ENCODE results near the gene ERC2. TPM values are rescaled to one million over a fixed set of nuclear protein-coding genes. Genes with fewer than 3 reads are reported as not detected.

ERC2 gene
- total RNA-seq, 3 donors from 2014 or later (not counting 1 experiment from before 2014, with no cell fraction given) = not detected

DNA sequence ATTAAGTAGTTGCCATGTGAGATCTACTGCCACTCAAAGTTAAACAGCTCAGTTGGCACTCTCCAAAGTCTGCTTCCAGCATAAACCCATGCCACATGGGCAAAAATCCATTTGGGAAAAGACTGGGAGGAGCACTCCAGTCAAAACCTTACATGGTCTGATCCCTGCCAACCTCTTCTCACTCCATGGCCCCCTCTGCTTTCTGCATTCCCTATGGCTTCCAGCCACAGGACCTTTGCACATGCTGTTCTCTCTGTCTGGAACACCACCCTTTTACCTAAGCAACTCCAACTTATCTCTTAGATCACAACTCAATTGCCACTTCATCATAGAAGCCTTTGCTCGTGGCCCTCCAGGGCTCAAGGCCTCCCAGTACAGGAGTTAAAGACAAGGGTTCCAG, 910.7 kb downstream of the ERC2 start:
- DNase-seq (no peak), ATAC-seq (no peak)
- Histone ChIP-seq H3K4me3 (ENCODE audit: low read length) (no peak overlapping the region), H3K27ac (ENCODE audit: low read length) (no peak overlapping the region), H3K4me1 (ENCODE audit: control insufficient read depth, insufficient read depth, low read length) (no peaks in the 10 kb centered on the region), H3K36me3 (ENCODE audit: control insufficient read depth, insufficient read depth, low read length) (no peaks in the 10 kb centered on the region), H3K27me3 (ENCODE audit: control insufficient read depth, insufficient read depth, low read length) (no peaks in the 10 kb centered on the region), H3K9me3 (ENCODE audit: control insufficient read depth, insufficient read depth, low read length) (no peaks in the 10 kb centered on the region)
- Mint-ChIP-seq H3K27ac (no peak overlapping the region), H3K36me3 (peaks cover 5% of the 10 kb centered on the region), H3K9me3 (peaks cover 2 to 5% of the 10 kb centered on the region in 2 donors), H3K4me3 (no peak overlapping the region), H3K27me3 (ENCODE audit: low read depth in 2 of 2) (peaks cover 0 to 2% of the 10 kb centered on the region in 2 donors), H3K4me1 (no peaks in the 10 kb centered on the region)
- TF ChIP-seq, protein P1, sequence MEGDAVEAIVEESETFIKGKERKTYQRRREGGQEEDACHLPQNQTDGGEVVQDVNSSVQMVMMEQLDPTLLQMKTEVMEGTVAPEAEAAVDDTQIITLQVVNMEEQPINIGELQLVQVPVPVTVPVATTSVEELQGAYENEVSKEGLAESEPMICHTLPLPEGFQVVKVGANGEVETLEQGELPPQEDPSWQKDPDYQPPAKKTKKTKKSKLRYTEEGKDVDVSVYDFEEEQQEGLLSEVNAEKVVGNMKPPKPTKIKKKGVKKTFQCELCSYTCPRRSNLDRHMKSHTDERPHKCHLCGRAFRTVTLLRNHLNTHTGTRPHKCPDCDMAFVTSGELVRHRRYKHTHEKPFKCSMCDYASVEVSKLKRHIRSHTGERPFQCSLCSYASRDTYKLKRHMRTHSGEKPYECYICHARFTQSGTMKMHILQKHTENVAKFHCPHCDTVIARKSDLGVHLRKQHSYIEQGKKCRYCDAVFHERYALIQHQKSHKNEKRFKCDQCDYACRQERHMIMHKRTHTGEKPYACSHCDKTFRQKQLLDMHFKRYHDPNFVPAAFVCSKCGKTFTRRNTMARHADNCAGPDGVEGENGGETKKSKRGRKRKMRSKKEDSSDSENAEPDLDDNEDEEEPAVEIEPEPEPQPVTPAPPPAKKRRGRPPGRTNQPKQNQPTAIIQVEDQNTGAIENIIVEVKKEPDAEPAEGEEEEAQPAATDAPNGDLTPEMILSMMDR (IDR thresholded peaks at IDR 0.05) = no peak
- intact Hi-C loops (cut with micrococcal nuclease) = no loop called here
- WGBS (ENCODE audit: insufficient coverage) = 71% methylated on average over 1 of the region's 1 CpG

DNA sequence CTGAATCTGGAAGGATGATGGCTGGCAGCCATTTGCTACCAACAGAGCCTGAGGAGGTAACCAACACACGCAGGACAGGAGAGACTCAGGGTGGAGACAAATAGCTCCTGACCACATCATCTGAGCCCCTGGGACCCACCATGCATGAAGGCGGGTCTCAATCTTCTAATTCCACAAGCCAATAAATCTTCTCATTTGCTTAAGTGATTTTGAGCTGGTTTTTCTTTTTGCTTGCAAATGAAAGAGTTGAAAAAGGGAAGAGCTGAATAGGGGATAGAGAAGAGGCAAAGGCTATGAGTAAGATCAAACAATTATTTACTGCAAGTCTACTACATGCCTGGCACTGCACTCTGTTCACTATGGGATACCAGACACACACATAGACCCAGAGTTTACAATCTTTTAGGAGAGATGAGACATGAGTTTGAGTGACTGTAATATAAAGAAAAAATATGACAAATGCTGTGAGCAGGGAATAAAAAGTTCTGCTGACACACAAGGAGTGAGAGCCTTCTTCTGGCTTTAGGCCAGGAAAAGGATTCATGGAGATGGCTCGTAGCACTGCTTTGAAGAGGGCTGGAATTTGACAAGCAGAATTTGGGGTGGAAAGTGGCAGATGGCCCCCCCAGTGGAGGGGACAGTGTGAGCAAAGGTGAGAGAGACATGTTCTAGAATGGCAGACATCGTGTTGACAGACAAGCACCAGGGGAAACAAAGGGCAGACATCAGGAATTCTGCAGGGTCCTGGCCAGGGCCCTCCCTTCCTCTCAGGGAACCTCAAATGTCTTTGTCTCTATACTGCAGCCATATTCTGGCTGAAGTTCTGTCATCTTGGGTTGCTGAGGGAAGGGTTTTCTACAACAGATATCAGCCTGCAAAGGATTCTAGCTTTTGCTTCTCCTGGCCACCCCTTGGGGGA, 911.4 kb downstream of the ERC2 start:
- Mint-ChIP-seq H3K4me1 (no peaks in the 10 kb centered on the region), H3K4me3 (no peak overlapping the region), H3K36me3 (peaks cover 5% of the 10 kb centered on the region), H3K9me3 (peaks cover 2 to 8% of the 10 kb centered on the region in 2 donors), H3K27me3 (ENCODE audit: low read depth in 2 of 2) (peaks cover 0 to 2% of the 10 kb centered on the region in 2 donors), H3K27ac (no peak overlapping the region)
- Histone ChIP-seq H3K9me3 (ENCODE audit: control insufficient read depth, insufficient read depth, low read length) (no peaks in the 10 kb centered on the region), H3K27me3 (ENCODE audit: control insufficient read depth, insufficient read depth, low read length) (no peaks in the 10 kb centered on the region), H3K27ac (ENCODE audit: low read length) (no peak overlapping the region), H3K4me3 (ENCODE audit: low read length) (no peak overlapping the region), H3K36me3 (ENCODE audit: control insufficient read depth, insufficient read depth, low read length) (no peaks in the 10 kb centered on the region), H3K4me1 (ENCODE audit: control insufficient read depth, insufficient read depth, low read length) (no peaks in the 10 kb centered on the region)
- intact Hi-C loops (cut with micrococcal nuclease) = no loop called here
- 80% methylated on average over 4 of the region's 4 CpGs for WGBS (ENCODE audit: insufficient coverage)
- ATAC-seq (no peak), DNase-seq (no peak)
- TF ChIP-seq, protein P1 (IDR thresholded peaks at IDR 0.05) = no peak

DNA sequence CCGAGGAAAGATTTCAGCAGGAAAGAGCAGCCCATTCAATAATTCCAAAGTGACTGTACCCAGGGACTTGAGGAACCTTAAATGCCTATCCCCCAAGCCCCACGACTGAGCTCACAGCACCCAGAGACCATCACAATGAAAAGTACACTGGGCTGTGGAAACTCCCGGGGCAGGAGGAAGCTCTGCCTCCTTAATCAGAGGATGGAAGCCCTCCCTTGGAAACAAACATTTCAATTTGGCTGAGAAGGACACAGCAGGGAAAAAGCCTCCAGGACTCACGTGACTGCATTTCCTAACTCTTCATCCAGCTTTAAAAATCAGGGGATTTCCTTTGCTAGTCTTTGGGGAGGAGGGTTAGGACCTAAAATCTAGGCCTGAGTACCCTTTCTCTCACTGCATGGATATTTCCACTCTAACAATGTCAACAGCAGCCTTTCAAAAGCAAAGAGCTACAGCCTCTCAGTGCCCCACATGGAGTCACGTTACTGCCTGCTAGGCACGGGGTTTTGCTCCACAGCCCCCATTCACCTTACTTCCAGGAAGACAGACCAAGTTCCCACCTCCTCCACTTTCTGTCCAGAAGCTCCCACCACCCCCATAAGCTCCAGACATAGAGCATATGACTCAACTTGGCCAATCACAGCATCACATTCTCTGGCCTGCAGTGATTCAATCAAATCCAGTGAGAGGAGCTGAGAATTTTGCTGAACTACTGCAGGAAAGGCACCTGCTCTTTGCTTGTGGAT, 912.2 kb downstream of the ERC2 start:
- Mint-ChIP-seq H3K9me3 (peaks cover 2 to 8% of the 10 kb centered on the region in 2 donors), H3K27me3 (ENCODE audit: low read depth in 2 of 2) (peaks cover 0 to 2% of the 10 kb centered on the region in 2 donors), H3K36me3 (peaks cover 5% of the 10 kb centered on the region), H3K4me3 (no peak overlapping the region), H3K4me1 (no peaks in the 10 kb centered on the region), H3K27ac (no peak overlapping the region)
- no peak overlapping the region for H3K27ac ChIP-seq (ENCODE audit: low read length)
- ATAC-seq (no peak), DNase-seq (no peak)
- H3K4me3 ChIP-seq (ENCODE audit: low read length) = no peak overlapping the region
- no peaks in the 10 kb centered on the region for H3K4me1 ChIP-seq (ENCODE audit: control insufficient read depth, insufficient read depth, low read length)
- H3K36me3 ChIP-seq (ENCODE audit: control insufficient read depth, insufficient read depth, low read length) = no peaks in the 10 kb centered on the region
- H3K27me3 ChIP-seq (ENCODE audit: control insufficient read depth, insufficient read depth, low read length) = no peaks in the 10 kb centered on the region
- no peaks in the 10 kb centered on the region for H3K9me3 ChIP-seq (ENCODE audit: control insufficient read depth, insufficient read depth, low read length)
- intact Hi-C loops (cut with micrococcal nuclease) = no loop called here
- TF ChIP-seq, protein P1 (IDR thresholded peaks at IDR 0.05) = no peak
- WGBS (ENCODE audit: insufficient coverage) = 82% methylated on average over 5 of the region's 6 CpGs

All from natural killer cell (primary cell).